ENCODE results near the gene B3GLCT.

B3GLCT gene

DNA sequence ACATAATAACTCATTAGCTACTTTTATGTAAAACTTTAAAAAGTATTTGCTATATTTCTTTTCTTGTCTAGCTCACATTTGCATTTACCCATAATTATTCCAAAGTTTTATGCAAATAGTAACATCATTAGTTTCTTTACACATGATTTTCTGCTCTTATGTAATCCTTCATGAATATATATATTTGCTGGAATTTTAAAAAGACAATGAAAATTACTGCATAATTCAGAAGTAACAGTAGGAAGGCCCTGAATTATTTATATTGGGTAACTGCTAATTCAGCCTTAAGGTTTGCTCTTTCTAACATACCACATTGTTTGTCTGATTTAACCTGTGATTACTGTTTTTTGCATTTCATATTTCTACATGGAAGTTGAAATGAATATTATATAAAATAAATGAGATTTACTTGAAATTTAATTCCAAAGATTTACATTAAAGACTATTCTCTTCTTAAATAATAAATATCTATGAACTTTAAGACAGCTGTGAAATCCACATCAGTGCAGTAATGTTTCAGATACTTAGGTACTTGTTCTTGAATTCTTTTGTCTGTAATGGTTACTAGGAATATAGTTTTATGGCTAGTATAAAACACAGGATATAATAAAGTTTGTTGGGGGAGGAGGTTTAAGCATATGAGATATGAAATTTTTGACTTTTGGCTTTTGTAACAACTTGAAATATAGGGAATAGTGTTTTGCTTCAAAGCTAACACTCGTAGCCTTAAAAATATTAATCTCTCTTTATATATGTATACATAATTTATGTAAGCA is 46.0 kb downstream of the B3GLCT start:
- TF ChIP-seq, protein P1, sequence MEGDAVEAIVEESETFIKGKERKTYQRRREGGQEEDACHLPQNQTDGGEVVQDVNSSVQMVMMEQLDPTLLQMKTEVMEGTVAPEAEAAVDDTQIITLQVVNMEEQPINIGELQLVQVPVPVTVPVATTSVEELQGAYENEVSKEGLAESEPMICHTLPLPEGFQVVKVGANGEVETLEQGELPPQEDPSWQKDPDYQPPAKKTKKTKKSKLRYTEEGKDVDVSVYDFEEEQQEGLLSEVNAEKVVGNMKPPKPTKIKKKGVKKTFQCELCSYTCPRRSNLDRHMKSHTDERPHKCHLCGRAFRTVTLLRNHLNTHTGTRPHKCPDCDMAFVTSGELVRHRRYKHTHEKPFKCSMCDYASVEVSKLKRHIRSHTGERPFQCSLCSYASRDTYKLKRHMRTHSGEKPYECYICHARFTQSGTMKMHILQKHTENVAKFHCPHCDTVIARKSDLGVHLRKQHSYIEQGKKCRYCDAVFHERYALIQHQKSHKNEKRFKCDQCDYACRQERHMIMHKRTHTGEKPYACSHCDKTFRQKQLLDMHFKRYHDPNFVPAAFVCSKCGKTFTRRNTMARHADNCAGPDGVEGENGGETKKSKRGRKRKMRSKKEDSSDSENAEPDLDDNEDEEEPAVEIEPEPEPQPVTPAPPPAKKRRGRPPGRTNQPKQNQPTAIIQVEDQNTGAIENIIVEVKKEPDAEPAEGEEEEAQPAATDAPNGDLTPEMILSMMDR (conservative IDR thresholded peaks at IDR 0.05; ENCODE audit: low read depth, low read length) = no peak
- DNase-seq (ENCODE audit: low read depth) = no peak
- no peak overlapping the region for H3K4me3 ChIP-seq (ENCODE audit: low read depth, low read length)

- no peak for DNase-seq (ENCODE audit: low read depth)
- H3K4me3 ChIP-seq (ENCODE audit: low read depth, low read length) = no peak overlapping the region
- TF ChIP-seq, protein P1 (conservative IDR thresholded peaks at IDR 0.05; ENCODE audit: low read depth, low read length) = no peak
Observed at GRCh38 chr13:31246918-31247317, 47.1 kb downstream of the B3GLCT start.

DNA sequence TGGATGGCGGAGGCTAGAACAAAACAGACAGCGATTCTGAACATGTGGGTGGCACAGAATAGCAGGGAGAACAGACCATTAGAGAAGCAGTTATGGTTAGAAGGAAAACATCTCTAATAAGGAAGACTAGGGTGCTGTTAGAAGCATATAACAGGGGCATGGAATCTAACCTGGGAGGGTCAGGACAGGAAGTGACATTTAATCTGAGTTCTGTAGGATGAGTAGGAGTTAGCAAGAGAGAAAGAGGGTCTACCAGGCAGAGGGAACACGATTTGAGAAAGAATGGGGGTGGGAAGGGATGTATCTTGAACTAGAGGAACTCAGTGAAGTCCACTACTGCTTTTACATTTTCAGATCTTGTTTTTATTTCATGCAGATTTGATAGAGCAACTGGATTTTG is 48.6 kb downstream of the B3GLCT start:
- DNase-seq (ENCODE audit: low read depth) = no peak
- no peak overlapping the region for H3K4me3 ChIP-seq (ENCODE audit: low read depth, low read length)
- TF ChIP-seq, protein P1 (conservative IDR thresholded peaks at IDR 0.05; ENCODE audit: low read depth, low read length) = no peak

- TF ChIP-seq, protein P1 (conservative IDR thresholded peaks at IDR 0.05; ENCODE audit: low read depth, low read length) = no peak
- DNase-seq (ENCODE audit: low read depth) = no peak
- no peak overlapping the region for H3K4me3 ChIP-seq (ENCODE audit: low read depth, low read length)
Observed at GRCh38 chr13:31248965-31249539, 49.3 kb downstream of the B3GLCT start.

DNA sequence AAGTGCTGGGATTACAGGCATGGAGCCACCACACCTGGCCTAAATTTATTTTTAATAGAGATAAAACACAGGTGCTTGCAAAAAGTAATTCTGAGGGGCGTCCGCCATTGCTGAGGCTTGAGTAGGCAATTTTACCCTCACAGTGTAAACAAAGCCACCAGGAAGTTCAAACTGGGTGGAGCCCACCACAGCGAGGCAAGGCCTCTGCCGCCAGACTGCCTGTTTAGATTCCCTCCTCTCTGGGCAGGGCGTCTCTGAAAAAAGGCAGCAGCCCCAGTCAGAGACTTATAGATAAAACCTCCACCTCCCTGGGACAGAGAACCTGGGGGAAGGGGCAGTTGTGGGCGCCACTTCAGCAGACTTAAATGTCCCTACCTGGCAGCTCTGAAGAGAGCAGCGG is 50.7 kb downstream of the B3GLCT start:
- H3K4me3 ChIP-seq (ENCODE audit: low read depth, low read length) = no peak overlapping the region
- DNase-seq (ENCODE audit: low read depth) = no peak
- TF ChIP-seq, protein P1 (conservative IDR thresholded peaks at IDR 0.05; ENCODE audit: low read depth, low read length) = no peak

- no peak for DNase-seq (ENCODE audit: low read depth)
- no peak overlapping the region for H3K4me3 ChIP-seq (ENCODE audit: low read depth, low read length)
- TF ChIP-seq, protein P1 (conservative IDR thresholded peaks at IDR 0.05; ENCODE audit: low read depth, low read length) = no peak
Observed at GRCh38 chr13:31261241-31261640, 61.5 kb downstream of the B3GLCT start.

DNA sequence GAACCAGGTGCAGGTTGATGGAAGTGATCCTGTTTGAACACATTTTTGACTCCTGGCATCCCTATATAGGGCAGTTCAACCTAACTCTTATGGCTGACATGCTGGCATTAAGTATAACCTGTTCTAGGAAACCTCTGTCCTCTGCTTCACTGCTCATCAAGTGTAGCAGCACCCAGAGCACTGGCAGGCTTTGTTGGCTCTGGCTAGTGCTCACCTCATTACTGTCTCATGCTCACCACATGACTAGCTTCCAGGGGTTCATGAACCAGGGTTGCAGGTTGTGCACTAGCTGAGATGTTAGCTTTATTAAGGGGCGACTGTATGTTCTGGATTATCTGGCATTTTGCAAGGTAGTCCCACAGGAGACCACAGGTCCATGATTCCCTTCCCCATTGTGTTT is 63.6 kb downstream of the B3GLCT start:
- DNase-seq (ENCODE audit: low read depth) = no peak
- no peak overlapping the region for H3K4me3 ChIP-seq (ENCODE audit: low read depth, low read length)
- TF ChIP-seq, protein P1 (conservative IDR thresholded peaks at IDR 0.05; ENCODE audit: low read depth, low read length) = no peak

All from choroid plexus epithelial cell (primary cell).